Endothelial cell of umbilical vein (primary cell): ENCODE measurements around the gene HIVEP3. TPM values are rescaled to one million over a fixed set of nuclear protein-coding genes. Genes with fewer than 3 reads are reported as not detected.

ENCODE experiments used
- BruUV-seq: library from RNA; stranded (reverse); fragments of 400-500 nt; replicated peaks from 2 replicates; lab custom pipeline; 2021; lab: Mats Ljungman, UMichigan
- CTCF ChIA-PET: fragments of 300-600, 350-600 bp; sonication (Branson Sonifier 250); formaldehyde crosslinking; loops from one replicate; lab custom pipeline; 2021; ENCODE audit warnings: antibody characterized with exemption, inconsistent platforms; lab: Charles Lee
- POLR2A ChIA-PET: fragments of 300-600, 350-600 bp; sonication (Branson Sonifier 250); formaldehyde crosslinking; loops from one replicate; lab custom pipeline; 2021; ENCODE audit warnings: antibody characterized with exemption, inconsistent platforms; lab: Charles Lee
- DNase-seq: peaks from one replicate; pipeline ENCODE4 v3.0.0-alpha.2; 2011; ENCODE audit warnings: low read depth, low spot score
- FAIRE-seq: peaks from 2 replicates; lab custom pipeline; 2011; peaks lifted over from hg19 to GRCh38; lab: Jason Lieb, UNC
- H2AFZ ChIP-seq: 2 replicates; pipeline ENCODE4 v1.6.0; 2012; ENCODE audit warnings: low read depth, low read length, control low read depth, inconsistent platforms
- H3K27ac ChIP-seq: 2 replicates; pipeline ENCODE4 v1.5.1; 2011; ENCODE audit warnings: low read depth, mild to moderate bottlenecking, control low read depth, low read length, moderate library complexity; ENCODE audit not compliant: insufficient read depth
- H3K27me3 ChIP-seq, 2 experiments: 2 replicates each; pipeline versions ENCODE4 v1.6.0 to v1.6.1; 2011; ENCODE audit warnings: low read length in 2 of 2, mixed read lengths in 1 of 2; ENCODE audit not compliant: control insufficient read depth in 2 of 2, insufficient read depth in 2 of 2
- H3K36me3 ChIP-seq, 2 experiments: 2 replicates in 1 of 2; 3 replicates in 1 of 2; pipeline ENCODE4 v1.5.1; 2011; ENCODE audit warnings: low read length in 2 of 2, mild to moderate bottlenecking in 1 of 2, moderate library complexity in 1 of 2; ENCODE audit not compliant: control insufficient read depth in 2 of 2, insufficient read depth in 2 of 2; ENCODE audit errors: extremely low read depth in 1 of 2
- H3K4me1 ChIP-seq: 3 replicates; pipeline ENCODE4 v1.5.1; 2011; ENCODE audit warnings: mild to moderate bottlenecking, low read length; ENCODE audit not compliant: control insufficient read depth, insufficient read depth; ENCODE audit errors: extremely low read depth
- H3K4me2 ChIP-seq: 2 replicates; pipeline ENCODE4 v1.6.1; 2011; ENCODE audit warnings: low read length, control low read depth, mixed read lengths; ENCODE audit not compliant: insufficient read depth
- H3K4me3 ChIP-seq, 3 experiments: fragments of 200-600 bp in 1 of 3; sonication (generic), shearing (Covaris generic) in 1 of 3; replicated peaks in 1 of 3; 2 replicates each; pipeline ENCODE4 v1.5.1; 2011 to 2016; ENCODE audit warnings: control low read depth in 3 of 3, low read length in 3 of 3, mild to moderate bottlenecking in 2 of 3, inconsistent platforms in 1 of 3, low read depth in 1 of 3, moderate library complexity in 1 of 3; ENCODE audit not compliant: insufficient read depth in 1 of 3
- H3K79me2 ChIP-seq: 2 replicates; pipeline ENCODE4 v1.6.0; 2012; ENCODE audit warnings: low read length, inconsistent platforms; ENCODE audit not compliant: control insufficient read depth, insufficient read depth
- H3K9ac ChIP-seq: replicated peaks from 2 replicates; pipeline ENCODE3; 2011; ENCODE audit warnings: low read length, control low read depth; ENCODE audit not compliant: insufficient read depth; ENCODE audit errors: extremely low read depth
- H3K9me1 ChIP-seq: replicated peaks from 3 replicates; pipeline ENCODE4 v1.6.0; 2011; ENCODE audit warnings: mild to moderate bottlenecking, low read length; ENCODE audit not compliant: control insufficient read depth, insufficient read depth; ENCODE audit errors: extremely low read depth
- H3K9me3 ChIP-seq: replicated peaks from 2 replicates; pipeline ENCODE4 v1.5.1; 2012; ENCODE audit warnings: low read length, inconsistent platforms; ENCODE audit not compliant: control insufficient read depth, insufficient read depth
- H4K20me1 ChIP-seq: replicated peaks from 2 replicates; pipeline ENCODE3; 2011; ENCODE audit warnings: mild to moderate bottlenecking, low read length; ENCODE audit not compliant: control insufficient read depth, insufficient read depth; ENCODE audit errors: extremely low read depth
- EZH2 ChIP-seq: IDR thresholded peaks from 2 replicates; pipeline ENCODE4 v1.6.1; 2012; ENCODE audit warnings: borderline replicate concordance, low read depth, mild to moderate bottlenecking, moderate library complexity, low read length, inconsistent platforms; ENCODE audit not compliant: severe bottlenecking
- FOS ChIP-seq: IDR thresholded peaks from 2 replicates; pipeline ENCODE4 v1.6.1; 2011; ENCODE audit warnings: mild to moderate bottlenecking, low read length, moderate library complexity, borderline replicate concordance; ENCODE audit not compliant: insufficient read depth
- JUN ChIP-seq: IDR thresholded peaks from 2 replicates; pipeline ENCODE4 v1.6.1; 2011; ENCODE audit warnings: borderline replicate concordance, low read depth; ENCODE audit not compliant: insufficient read length, insufficient read depth
- POLR2A ChIP-seq: IDR thresholded peaks from 2 replicates; pipeline ENCODE4 v1.6.1; 2012; ENCODE audit warnings: low read depth, mild to moderate bottlenecking, control low read depth, low read length
- POLR2AphosphoS5 ChIP-seq: IDR thresholded peaks from 2 replicates; pipeline ENCODE4 v1.6.1; 2012; ENCODE audit warnings: low read depth, mild to moderate bottlenecking, control low read depth, low read length, moderate library complexity; ENCODE audit not compliant: insufficient read depth
- dilution Hi-C: fragments of 300-500 bp; cut with MboI; formaldehyde crosslinking; loops from one replicate; pipeline ENCODE4 v1.15.0; 2019; ENCODE audit warnings: low sequenced_read_pairs; ENCODE audit not compliant: extremely low pct_ligation_motif_present
- intact Hi-C: fragments of 100-400 bp; cut with micrococcal nuclease; formaldehyde crosslinking; loops from one replicate; pipeline ENCODE4 v1.10.0; 2022
- polyA plus RNA-seq, 4 experiments: library from polyadenylated mRNA; depleted of rRNA in 3 of 4; stranded (reverse) in 3 of 4; unstranded in 1 of 4; fragments of >200 nt; gene quantifications; 2 replicates each; pipeline versions ENCODE4 v1.2.1 to v1.2.3, GENCODE V29; 2011 to 2012; ENCODE audit warnings: missing spikeins in 1 of 4
- total RNA-seq: library from RNA; stranded (reverse); gene quantifications from 2 replicates; pipeline ENCODE4 v1.2.3, GENCODE V29; 2021
- TF ChIP-seq, protein P1 (sequence below): IDR thresholded peaks from 2 replicates; pipeline ENCODE4 v1.6.1; 2011; ENCODE audit not compliant: insufficient read depth, insufficient read length

HIVEP3 gene
- total and polyA plus RNA-seq, 2 donors (not counting 3 experiments of a cell fraction or from before 2014, with no cell fraction given) = 3.4 to 4.0 TPM

DNA sequence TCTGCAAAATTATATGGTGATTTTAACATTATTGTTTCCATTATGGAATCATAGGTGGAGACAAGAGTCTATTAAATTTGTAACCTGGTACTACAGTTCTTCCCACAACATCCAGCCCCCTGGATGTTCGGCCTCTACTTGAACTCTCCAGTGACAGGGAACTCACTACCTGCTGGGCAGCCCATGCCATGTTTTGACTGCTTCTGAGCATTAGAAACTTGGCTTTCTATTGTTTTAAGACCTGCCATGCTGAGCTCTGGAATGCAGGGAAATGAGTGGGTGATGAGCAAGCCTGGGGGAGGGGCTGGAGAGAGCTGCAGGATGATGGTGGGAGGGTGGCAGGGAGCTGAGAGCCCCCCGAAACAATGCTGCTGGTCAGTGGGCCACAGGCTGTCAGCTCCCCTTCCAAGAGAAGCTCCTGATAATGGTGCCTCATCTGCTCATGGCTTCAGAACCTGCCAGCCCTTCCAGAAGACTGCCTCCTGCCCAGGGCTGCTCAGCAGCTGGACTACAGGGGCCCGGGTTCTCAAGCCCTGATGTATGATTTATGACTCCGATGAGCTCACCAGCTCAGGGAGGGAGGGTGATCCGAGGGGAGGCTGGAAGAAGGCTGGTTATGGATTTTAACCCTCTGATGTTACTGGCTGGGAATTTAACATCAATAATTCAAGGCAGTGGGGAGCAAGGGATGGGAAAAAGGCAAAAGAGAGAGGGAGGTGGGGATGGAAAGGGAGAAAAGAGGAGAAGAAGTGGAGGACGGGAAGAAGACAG lies 205.0 kb downstream of the HIVEP3 start:
- Histone ChIP-seq H3K9ac (peak overlapping the region; percentile 27), H3K27ac (peak overlapping the region; percentile 71), H3K4me3 (no peak overlapping the region), H3K9me3 (no peaks in the 10 kb centered on the region), H3K4me2 (peak overlapping the region; percentile 34), H3K4me1 (peaks cover 21% of the 10 kb centered on the region), H3K79me2 (no peaks in the 10 kb centered on the region), H3K9me1 (no peaks in the 10 kb centered on the region), H3K36me3 (no peaks in the 10 kb centered on the region), H4K20me1 (no peaks in the 10 kb centered on the region), H3K27me3 (no peaks in the 10 kb centered on the region), H2AFZ (peak overlapping the region; percentile 77)
- ChIA-PET POLR2A (no interaction called here), CTCF (interaction anchor here (0.7 to 1.9 kb wide), 13 partner anchors 9 to 460 kb away, joined by 3 to 13 read pairs (median 4); no protein-coding TSS in a partner anchor)
- intact Hi-C loops (loop anchor here (1.0 to 5.0 kb wide), 5 partner anchors 11 to 189 kb away; no protein-coding TSS in a partner anchor), dilution Hi-C loops (no loop called here)
- FAIRE-seq = peak; percentile 96
- DNase-seq = peak; percentile 86
- BruUV-seq = no TSS peak
- TF ChIP-seq EZH2 = no peak
- TF ChIP-seq, protein P1, sequence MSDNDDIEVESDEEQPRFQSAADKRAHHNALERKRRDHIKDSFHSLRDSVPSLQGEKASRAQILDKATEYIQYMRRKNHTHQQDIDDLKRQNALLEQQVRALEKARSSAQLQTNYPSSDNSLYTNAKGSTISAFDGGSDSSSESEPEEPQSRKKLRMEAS = no peak
- TF ChIP-seq POLR2A = no peak
- TF ChIP-seq JUN = peak; percentile 59
- TF ChIP-seq FOS = peak; percentile 93
- TF ChIP-seq POLR2AphosphoS5 = peak; percentile 57
